Adrenal gland (tissue), 12 donors: ENCODE measurements around the gene NSD1. TPM values are rescaled to one million over a fixed set of nuclear protein-coding genes. Genes with fewer than 3 reads are reported as not detected.
A peak's percentile ranks its signal among the peaks of the same experiment; 100 is the strongest.

Source experiments
- DNase-seq, 7 donors: peaks; one replicate each; pipeline ENCODE4 v3.0.0-alpha.2; 2019 to 2020
- H3K27ac ChIP-seq, 5 donors: fragments of 200-600 bp; sonication (generic) in 4 of 5; 1 replicate in 3 of 5; 2 replicates in 2 of 5; pipeline versions ENCODE4 v1.5.1 to v1.8.0; 2016 to 2020; ENCODE audit warnings: mild to moderate bottlenecking in 1 of 5
- H3K27me3 ChIP-seq: fragments of 200-600 bp; 2 replicates; pipeline ENCODE4 v1.8.0; 2021
- H3K36me3 ChIP-seq, 2 donors: fragments of 200-600 bp; replicated peaks in 1 of 2; 1 replicate in 1 of 2; 2 replicates in 1 of 2; pipeline versions ENCODE4 v1.5.1 to v1.8.0; 2018 to 2022
- H3K4me1 ChIP-seq, 2 donors: fragments of 200-600 bp; replicated peaks in 1 of 2; 1 replicate in 1 of 2; 2 replicates in 1 of 2; pipeline versions ENCODE4 v1.5.1 to v1.8.0; 2018 to 2021
- H3K4me3 ChIP-seq, 4 donors: fragments of 200-600 bp; sonication (generic) in 3 of 4; one replicate each; pipeline ENCODE4 v1.5.1; 2016 to 2018
- H3K9me3 ChIP-seq, 3 donors: fragments of 200-600 bp; sonication (generic) in 1 of 3; replicated peaks in 1 of 3; 1 replicate in 2 of 3; 2 replicates in 1 of 3; pipeline versions ENCODE4 v1.5.1 to v1.8.0; 2016 to 2021
- POLR2A ChIP-seq, 2 donors: fragments of 450-650 bp; IDR thresholded peaks; one replicate each; pipeline ENCODE4 v1.6.1; 2017; ENCODE audit warnings: antibody characterized with exemption in 2 of 2, mild to moderate bottlenecking in 2 of 2, moderate library complexity in 1 of 2
- WGBS, 4 donors: extraction: QIAGEN DNeasy Blood & Tissue Kit in 2 of 4; methylation state at CpG; one replicate each; pipeline versions ENCODE4 v1.1.5 to v1.1.7; 2013 to 2017; 5-methylcytosine and 5-hydroxymethylcytosine counted together
- intact Hi-C, 2 donors: fragments of 100-400 bp; cut with DNase I; formaldehyde crosslinking; loops; one replicate each; pipeline versions ENCODE4 v1.14.1 to v1.15.0; 2022 to 2023
- polyA plus RNA-seq, 3 donors: library from polyadenylated mRNA; stranded (reverse); fragments of 200-250 nt in 2 of 3; fragments of 350-450 nt in 1 of 3; fragmentation: Illumina TruSeq in 1 of 3; extraction: RNeasy Lipid Tissue Mini Kit (QIAGEN cat#74804) in 1 of 3; gene quantifications; one replicate each; pipeline ENCODE4 v1.2.3, GENCODE V29; 2013 to 2014
- total RNA-seq, 9 donors: library from RNA; depleted of rRNA in 4 of 9; stranded (reverse); fragments of >200 nt in 4 of 9; fragments of 120-200 nt in 1 of 9; fragmentation: NEBNext Ultra II Directional in 1 of 9; extraction: Animal tissue kit (Norgen Biotek cat#: 25700) in 1 of 9; gene quantifications; one replicate each; pipeline versions ENCODE4 v1.1.0 to v1.2.4, GENCODE V29; 2013 to 2023
- TF ChIP-seq, protein P1 (sequence below), 6 experiments: fragments of 450-650 bp in 4 of 6; fragments of 200-600 bp in 2 of 6; sonication (generic) in 1 of 6; IDR thresholded peaks; 1 replicate in 5 of 6; 2 replicates in 1 of 6; pipeline versions ENCODE4 v1.5.1 to v1.8.0; 2016 to 2021; ENCODE audit warnings: antibody characterized with exemption in 6 of 6, mild to moderate bottlenecking in 2 of 6, moderate library complexity in 1 of 6
- donor health status: healthy with polysubstance abuse.
- donor health status: Bipolar disorder and iron deficiency.
- donor health status: DM: yes; HTN: yes; CAD: no.
- donor health status: DM: no; HTN: no; CAD: no.
- donor health status: DM: no; HTN: no; CAD: no.
- donor health status: DM: yes; HTN: yes; CAD: no.

Gene NSD1
- total and polyA plus RNA-seq, 12 donors = 6.4 to 73.9 (median 44.3) TPM

DNA sequence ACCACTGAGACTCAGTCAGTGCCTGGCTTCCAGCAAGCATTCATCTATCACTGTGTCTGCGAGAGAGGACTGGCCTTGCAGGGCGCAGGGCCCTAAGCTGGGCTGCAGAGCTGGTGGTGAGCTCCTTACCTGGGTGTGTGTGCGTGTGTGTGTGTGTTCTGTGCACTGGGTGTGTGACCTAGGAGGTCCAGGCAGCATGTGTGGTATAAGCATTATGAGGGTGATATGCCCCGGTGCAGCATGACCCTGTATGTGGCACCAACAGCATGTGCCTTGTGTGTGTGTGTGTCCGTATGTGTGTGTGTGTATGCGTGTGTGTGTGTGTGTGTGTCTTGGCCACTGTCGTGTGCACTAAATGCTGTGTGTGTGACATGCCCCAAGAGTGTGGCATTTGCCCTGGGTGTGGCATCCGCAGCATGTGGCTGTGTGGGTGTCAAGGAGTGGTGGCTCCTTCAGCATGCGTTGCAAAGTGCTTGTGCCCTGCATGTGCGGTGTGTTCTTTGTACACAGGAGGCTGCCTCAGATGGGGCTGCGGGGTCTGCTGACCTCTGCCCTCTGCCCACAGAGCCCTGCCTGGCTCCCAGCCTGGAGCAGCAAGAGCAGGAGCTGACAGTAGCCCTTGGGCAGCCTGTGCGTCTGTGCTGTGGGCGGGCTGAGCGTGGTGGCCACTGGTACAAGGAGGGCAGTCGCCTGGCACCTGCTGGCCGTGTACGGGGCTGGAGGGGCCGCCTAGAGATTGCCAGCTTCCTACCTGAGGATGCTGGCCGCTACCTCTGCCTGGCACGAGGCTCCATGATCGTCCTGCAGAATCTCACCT lies 43.5 kb upstream of the NSD1 start:
- peak overlapping the region in 2 of 5 donors; percentile 21 to 80 for H3K27ac ChIP-seq

DNA sequence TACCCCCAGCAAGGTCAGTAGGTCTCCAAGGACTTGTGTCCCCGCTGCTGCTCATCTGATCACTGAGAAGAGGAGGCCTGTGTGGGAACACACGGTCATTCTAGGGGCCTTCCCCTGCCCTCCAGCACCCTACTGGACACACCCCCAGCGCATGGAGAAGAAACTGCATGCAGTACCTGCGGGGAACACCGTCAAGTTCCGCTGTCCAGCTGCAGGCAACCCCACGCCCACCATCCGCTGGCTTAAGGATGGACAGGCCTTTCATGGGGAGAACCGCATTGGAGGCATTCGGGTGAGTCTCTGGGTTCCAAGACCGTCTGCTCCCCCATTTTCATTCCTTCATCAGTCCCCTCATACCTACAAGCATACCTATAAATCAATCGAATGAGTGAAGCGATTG lies 42.8 kb upstream of the NSD1 start:
- DNase-seq = no peak
- intact Hi-C loops = loop anchor here in 1 of 2 donors (10.0 kb wide), 1 partner anchor 436 kb away; no protein-coding TSS in a partner anchor
- 96 to 98% (median 96%) methylated on average over 7 to 13 of the region's 13 CpGs for WGBS, 4 donors
- no peaks in the 10 kb centered on the region for H3K9me3 ChIP-seq
- no peak overlapping the region for H3K4me3 ChIP-seq
- no peaks in the 10 kb centered on the region for H3K36me3 ChIP-seq
- no peaks in the 10 kb centered on the region for H3K27me3 ChIP-seq
- TF ChIP-seq POLR2A (IDR thresholded peaks at IDR 0.05) = no peak
- TF ChIP-seq, protein P1, sequence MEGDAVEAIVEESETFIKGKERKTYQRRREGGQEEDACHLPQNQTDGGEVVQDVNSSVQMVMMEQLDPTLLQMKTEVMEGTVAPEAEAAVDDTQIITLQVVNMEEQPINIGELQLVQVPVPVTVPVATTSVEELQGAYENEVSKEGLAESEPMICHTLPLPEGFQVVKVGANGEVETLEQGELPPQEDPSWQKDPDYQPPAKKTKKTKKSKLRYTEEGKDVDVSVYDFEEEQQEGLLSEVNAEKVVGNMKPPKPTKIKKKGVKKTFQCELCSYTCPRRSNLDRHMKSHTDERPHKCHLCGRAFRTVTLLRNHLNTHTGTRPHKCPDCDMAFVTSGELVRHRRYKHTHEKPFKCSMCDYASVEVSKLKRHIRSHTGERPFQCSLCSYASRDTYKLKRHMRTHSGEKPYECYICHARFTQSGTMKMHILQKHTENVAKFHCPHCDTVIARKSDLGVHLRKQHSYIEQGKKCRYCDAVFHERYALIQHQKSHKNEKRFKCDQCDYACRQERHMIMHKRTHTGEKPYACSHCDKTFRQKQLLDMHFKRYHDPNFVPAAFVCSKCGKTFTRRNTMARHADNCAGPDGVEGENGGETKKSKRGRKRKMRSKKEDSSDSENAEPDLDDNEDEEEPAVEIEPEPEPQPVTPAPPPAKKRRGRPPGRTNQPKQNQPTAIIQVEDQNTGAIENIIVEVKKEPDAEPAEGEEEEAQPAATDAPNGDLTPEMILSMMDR (IDR thresholded peaks at IDR 0.05) = no peak
- peaks cover 31 to 44% of the 10 kb centered on the region in 2 donors for H3K4me1 ChIP-seq
- H3K27ac ChIP-seq = no peak overlapping the region

More for the DNA sequence above, 43.5 kb upstream of the NSD1 start:
- WGBS, 4 donors = 76 to 83% (median 82%) methylated on average over 11 to 21 of the region's 21 CpGs
- no peak for TF ChIP-seq POLR2A (IDR thresholded peaks at IDR 0.05)
- TF ChIP-seq, protein P1 (IDR thresholded peaks at IDR 0.05) = no peak
- intact Hi-C loops = loop anchor here in 1 of 2 donors (10.0 kb wide), 1 partner anchor 435 kb away; no protein-coding TSS in a partner anchor
- Histone ChIP-seq H3K27me3 (no peaks in the 10 kb centered on the region), H3K4me3 (no peak overlapping the region), H3K4me1 (peaks cover 27 to 39% of the 10 kb centered on the region in 2 donors), H3K36me3 (no peaks in the 10 kb centered on the region), H3K9me3 (no peaks in the 10 kb centered on the region)
- no peak for DNase-seq

DNA sequence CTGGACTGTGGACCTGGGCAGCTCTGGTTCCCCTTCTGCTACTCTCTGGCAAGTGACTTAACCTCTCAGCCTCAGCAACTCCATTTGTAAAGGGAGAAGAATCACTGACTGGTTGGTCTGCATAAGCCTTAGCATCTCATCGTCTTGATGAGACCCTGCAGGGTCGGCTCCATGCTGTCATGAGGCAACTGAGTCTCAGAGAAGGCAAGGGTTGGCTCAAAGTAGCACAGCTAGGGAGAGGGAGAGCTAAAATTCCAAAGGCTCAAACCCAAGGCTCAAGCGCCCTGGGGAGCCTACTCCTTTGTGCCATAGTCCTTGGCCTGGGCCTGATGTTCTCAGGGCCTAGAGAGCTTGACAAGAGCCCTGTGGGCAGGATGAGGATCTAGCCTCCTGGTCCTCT lies 42.3 kb upstream of the NSD1 start:
- no peak overlapping the region for H3K27ac ChIP-seq
- DNase-seq = no peak
- TF ChIP-seq POLR2A (IDR thresholded peaks at IDR 0.05) = no peak
- TF ChIP-seq, protein P1 (IDR thresholded peaks at IDR 0.05) = no peak
- intact Hi-C loops = loop anchor here in 1 of 2 donors (10.0 kb wide), 1 partner anchor 436 kb away; no protein-coding TSS in a partner anchor
- no peaks in the 10 kb centered on the region for H3K36me3 ChIP-seq
- no peak overlapping the region for H3K4me3 ChIP-seq
- 90 to 100% (median 91%) methylated on average over 3 of the region's 3 CpGs for WGBS, 4 donors
- H3K4me1 ChIP-seq = peaks cover 31 to 44% of the 10 kb centered on the region in 2 donors
- no peaks in the 10 kb centered on the region for H3K9me3 ChIP-seq
- H3K27me3 ChIP-seq = no peaks in the 10 kb centered on the region

DNA sequence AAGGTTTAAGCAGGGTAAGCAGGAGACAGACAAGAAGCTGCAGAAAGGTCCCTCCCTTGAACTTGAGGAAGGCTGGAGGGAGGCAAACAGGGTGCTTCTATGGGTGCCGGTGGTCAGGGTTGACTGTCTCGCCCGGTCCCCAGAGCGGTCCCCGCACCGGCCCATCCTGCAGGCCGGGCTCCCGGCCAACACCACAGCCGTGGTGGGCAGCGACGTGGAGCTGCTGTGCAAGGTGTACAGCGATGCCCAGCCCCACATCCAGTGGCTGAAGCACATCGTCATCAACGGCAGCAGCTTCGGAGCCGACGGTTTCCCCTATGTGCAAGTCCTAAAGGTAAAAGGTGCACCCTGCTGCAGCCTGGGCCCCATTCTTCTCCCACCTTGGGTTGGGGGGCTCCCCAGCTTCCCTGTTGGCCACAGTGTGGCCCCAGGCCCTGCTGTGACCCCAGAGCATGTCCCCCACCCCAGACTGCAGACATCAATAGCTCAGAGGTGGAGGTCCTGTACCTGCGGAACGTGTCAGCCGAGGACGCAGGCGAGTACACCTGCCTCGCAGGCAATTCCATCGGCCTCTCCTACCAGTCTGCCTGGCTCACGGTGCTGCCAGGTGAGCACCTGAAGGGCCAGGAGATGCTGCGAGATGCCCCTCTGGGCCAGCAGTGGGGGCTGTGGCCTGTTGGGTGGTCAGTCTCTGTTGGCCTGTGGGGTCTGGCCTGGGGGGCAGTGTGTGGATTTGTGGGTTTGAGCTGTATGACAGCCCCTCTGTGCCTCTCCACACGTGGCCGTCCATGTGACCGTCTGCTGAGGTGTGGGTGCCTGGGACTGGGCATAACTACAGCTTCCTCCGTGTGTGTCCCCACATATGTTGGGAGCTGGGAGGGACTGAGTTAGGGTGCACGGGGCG lies 41.1 kb upstream of the NSD1 start:
- H3K4me3 ChIP-seq = no peak overlapping the region
- no peak for DNase-seq
- 87 to 91% (median 89%) methylated on average over 12 to 32 of the region's 32 CpGs for WGBS, 4 donors
- H3K4me1 ChIP-seq = peaks cover 28 to 39% of the 10 kb centered on the region in 2 donors
- H3K9me3 ChIP-seq = no peaks in the 10 kb centered on the region
- no peaks in the 10 kb centered on the region for H3K36me3 ChIP-seq
- TF ChIP-seq POLR2A (IDR thresholded peaks at IDR 0.05) = no peak
- TF ChIP-seq, protein P1 (IDR thresholded peaks at IDR 0.05) = no peak
- H3K27me3 ChIP-seq = no peaks in the 10 kb centered on the region
- H3K27ac ChIP-seq = no peak overlapping the region
- intact Hi-C loops = loop anchor here in 1 of 2 donors (10.0 kb wide), 1 partner anchor 438 kb away; no protein-coding TSS in a partner anchor
